Fibroblast of skin of left biceps (primary cell): ENCODE measurements around the gene NKX6-2.

Experiments used
- DNase-seq, 2 experiments: peaks; one replicate each; pipeline ENCODE4 v3.0.0-alpha.2; 2013; ENCODE audit warnings: low read depth in 2 of 2

Gene NKX6-2

GRCh38 chr10:132738454-132739224, 47.3 kb downstream of the NKX6-2 start:
- DNase-seq, result no peak

- DNase-seq, result no peak
These were observed 48.4 kb downstream of the NKX6-2 start for GRCh38 chr10:132737390-132738048.

- DNase-seq, result no peak
These were observed 50.0 kb downstream of the NKX6-2 start for GRCh38 chr10:132735923-132736391.

GRCh38 chr10:132735341-132735775, 50.6 kb downstream of the NKX6-2 start:
- no peak for DNase-seq

GRCh38 chr10:132733926-132734325, 52.0 kb downstream of the NKX6-2 start:
- no peak for DNase-seq
